A204.1 (cell line): ENCODE results near the gene NEU2.
"Not testable (repeated sequence)": the region's sequence is repeated elsewhere in the genome, so short reads cannot be mapped to it uniquely, and the experiment has no call there.

Experiments used
- FAIRE-seq: peaks from 2 replicates; lab custom pipeline; 2012; peaks lifted over from hg19 to GRCh38; lab: Jason Lieb, UNC

The NEU2 gene

GRCh38 chr2:233058717-233059546 is 26.5 kb downstream of the NEU2 start:
- FAIRE-seq = no peak

GRCh38 chr2:233059547-233059796 is 27.0 kb downstream of the NEU2 start:
- no peak for FAIRE-seq

DNA sequence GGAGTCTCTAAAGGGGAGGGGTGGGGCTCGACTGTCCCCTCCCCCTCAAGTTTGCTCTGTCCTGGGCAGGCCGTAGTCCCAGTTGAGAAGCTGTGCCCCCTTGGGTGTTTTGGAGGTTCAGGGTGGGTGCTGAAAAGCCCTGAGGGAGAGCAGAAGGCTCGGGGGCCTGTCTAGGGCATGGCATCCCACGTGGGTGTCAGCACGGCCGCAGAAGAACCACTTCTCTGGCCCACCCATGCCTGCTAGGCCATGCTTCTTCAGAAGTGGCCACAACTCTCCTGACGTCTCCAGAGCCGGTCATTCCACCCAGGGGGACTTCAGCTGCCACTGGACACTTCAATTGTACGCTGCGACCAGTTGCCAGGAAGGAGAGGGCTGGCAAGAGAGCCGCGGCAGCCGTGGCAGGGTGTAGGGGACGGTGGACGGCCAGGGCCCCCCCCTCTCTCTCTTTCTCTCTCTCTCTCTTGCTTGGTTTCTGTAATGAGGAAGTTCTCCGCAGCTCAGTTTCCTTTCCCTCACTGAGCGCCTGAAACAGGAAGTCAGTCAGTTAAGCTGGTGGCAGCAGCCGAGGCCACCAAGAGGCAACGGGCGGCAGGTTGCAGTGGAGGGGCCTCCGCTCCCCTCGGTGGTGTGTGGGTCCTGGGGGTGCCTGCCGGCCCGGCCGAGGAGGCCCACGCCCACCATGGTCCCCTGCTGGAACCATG is 27.5 kb downstream of the NEU2 start, which contains the start of gene INPP5D:
Gene INPP5D, plus strand, starts transcription at position 546 of the 704 bp plus-strand sequence. Its CDS starts 137 bp downstream, at position 683.
- no peak for FAIRE-seq

DNA sequence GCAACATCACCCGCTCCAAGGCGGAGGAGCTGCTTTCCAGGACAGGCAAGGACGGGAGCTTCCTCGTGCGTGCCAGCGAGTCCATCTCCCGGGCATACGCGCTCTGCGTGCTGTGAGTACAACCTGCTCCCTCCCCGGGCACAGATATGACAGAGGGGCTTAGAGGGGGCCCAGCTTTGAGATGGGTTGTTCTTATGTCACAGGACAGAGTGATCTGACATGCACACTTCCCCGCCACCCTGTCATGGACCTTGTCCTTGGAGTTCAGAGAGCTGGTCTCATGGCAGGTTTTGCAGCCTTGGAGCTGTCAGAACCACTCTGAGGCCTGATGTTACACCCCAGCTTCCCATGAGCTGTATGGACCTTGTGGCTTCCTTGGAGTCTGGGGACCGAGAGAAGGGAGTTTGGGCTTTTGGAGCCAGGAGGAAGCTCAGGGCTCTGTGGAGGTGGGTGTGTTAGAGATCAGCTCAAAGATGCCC is 28.1 kb downstream of the NEU2 start:
- FAIRE-seq = no peak

DNA sequence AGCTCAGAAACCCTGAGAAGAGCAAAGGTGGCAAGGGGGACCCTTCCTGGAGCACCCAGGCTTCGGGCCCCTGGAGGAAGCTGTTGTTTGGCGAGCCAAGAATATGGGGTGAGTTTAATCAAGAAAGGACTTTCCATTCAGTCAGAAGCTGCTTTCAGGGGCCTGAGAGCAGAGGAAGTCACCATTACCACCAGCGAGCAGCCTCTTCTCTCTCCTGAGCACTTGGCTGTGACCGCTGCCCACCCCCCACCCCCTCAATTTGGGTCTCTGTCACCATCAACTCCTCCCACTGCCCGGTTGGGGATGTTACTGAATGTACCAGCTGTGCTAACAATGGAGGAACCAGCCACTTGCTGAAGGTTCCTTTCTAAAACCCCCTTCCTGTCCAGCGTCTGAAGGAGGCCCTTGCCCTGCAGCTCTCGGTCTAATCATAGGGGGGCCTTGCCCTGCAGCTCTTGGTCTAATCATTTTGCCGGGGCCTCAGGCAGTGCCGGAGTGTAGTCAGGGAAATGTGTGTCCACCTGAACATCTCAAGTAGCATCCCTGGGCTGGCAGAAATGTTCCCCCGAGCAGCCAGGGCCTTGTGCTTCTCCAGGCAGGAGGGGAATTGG is 28.6 kb downstream of the NEU2 start:
- no peak for FAIRE-seq

DNA sequence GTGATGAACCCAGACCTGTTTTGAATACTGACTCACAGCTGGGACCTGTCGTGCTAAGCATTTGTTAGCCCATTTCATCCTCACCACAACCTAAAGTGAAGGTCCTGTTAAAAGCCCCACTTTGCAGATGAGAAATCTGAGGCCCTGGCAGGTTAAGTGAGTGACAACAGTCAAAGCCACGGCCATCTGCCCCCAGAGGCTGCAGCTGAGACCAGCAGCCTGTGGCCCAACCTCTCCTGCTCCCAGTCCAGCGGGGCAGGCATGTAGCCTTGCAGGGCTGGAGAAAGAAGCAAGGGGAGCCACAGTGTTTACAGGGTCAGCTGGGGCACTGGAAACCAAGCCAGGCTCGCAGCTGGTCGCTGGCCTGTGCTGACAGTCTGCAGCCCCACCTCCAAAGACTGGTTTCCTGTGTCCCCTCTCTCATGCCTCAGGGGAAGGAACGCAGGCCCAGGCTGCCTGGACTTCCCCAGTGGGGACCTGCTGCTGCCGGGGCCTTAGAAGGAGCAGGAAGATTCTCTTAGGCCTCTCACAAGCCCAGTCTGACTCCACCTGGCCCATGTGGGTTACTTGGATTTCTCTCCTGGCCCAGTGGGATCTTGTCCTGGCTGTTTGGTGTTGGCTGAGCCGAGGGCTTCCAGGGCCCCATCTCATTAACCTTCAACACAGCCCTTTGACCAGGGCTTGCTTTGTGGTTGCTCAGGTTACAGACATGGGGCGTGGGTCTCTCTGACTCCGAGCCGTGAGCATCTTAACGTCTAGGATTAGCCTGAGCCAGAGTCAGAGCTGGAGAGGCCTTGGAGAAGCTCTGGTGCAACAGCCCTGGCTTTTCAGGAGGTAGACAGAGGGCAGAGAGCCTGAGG is 29.3 kb downstream of the NEU2 start:
- no peak for FAIRE-seq

GRCh38 chr2:233062451-233062850 is 30.0 kb downstream of the NEU2 start:
- FAIRE-seq = no peak

DNA sequence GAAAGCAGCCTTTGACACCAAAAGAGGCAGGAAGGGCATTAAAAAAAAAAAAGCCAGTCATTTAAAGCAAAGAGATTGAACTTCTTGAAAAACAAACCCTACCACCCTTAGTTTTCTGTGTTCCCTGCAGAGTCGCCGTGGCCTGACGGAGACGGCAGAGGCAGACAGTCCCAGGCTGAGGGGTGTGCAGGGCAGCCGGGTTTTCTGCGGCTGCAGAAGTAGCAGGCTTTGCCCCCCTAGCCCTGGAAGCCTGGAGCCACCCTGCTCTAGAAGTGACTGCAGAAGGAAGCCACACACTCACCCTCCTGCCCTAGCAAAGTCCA is 30.4 kb downstream of the NEU2 start:
- FAIRE-seq = no peak

- FAIRE-seq = no peak
Measured at GRCh38 chr2:233063269-233063975, 30.9 kb downstream of the NEU2 start.

- no peak for FAIRE-seq
Measured at GRCh38 chr2:233063976-233064411, 31.5 kb downstream of the NEU2 start.

GRCh38 chr2:233064530-233065199 is 32.2 kb downstream of the NEU2 start:
- no peak for FAIRE-seq

- not testable (repeated sequence) for FAIRE-seq
Measured at GRCh38 chr2:233065200-233065589, 32.7 kb downstream of the NEU2 start.

DNA sequence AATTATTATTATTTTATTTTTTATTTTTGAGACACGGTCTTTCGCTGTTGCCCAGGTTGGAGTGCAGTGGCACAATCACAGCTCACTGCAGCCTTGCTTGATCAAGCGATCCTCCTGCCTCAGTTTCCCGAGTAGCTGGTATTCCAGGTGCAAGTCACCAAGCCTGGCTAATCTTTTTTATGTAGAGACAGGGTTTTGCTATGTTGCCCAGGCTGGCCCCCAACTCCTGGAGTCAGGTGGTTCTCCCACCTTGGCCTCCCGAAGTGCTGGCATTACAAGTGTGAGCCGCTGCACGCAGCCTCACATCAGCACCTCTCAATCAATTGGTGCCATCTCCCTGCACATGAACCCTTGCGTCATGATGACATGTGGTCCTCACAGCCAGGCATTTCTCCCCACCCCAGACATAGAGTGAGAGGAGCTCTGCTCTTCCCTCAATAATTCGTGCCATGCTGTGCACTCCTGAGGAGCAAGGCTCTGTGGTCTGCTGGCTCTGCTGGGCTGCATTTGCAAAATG is 33.5 kb downstream of the NEU2 start:
- no peak for FAIRE-seq

GRCh38 chr2:233068762-233069418 is 36.4 kb downstream of the NEU2 start:
- FAIRE-seq = no peak

- no peak for FAIRE-seq
Measured at GRCh38 chr2:233072838-233073237, 40.4 kb downstream of the NEU2 start.

DNA sequence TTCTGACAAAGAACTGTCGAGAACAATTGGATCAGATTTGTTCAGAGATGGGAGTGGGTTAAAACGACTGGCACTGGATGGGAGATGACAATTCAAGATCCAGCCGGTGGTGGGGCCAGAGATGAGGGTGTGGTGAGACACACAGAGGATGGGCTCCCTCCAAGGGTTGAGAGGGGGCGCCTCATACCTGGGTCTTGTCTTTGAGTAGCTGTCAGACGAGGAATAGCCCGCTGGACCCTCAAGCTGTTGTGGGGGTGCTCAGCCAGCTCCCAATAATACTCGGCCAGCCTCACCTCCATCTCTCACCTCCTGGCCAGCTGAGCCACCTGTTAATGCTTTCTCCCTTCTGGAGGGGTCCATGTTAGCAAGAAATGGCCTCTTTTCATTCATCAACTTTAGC is 41.6 kb downstream of the NEU2 start:
- no peak for FAIRE-seq

GRCh38 chr2:233075141-233075965 is 42.9 kb downstream of the NEU2 start:
- FAIRE-seq = no peak

- FAIRE-seq = no peak
Measured at GRCh38 chr2:233075966-233076339, 43.5 kb downstream of the NEU2 start.

- FAIRE-seq = no peak
Measured at GRCh38 chr2:233076749-233077148, 44.3 kb downstream of the NEU2 start.

GRCh38 chr2:233079473-233079877 is 47.0 kb downstream of the NEU2 start:
- FAIRE-seq = no peak
